Brain microvascular endothelial cell (primary cell): Measurements from ENCODE around the gene FRMD3.

ENCODE experiments used
- DNase-seq: peaks from one replicate; pipeline ENCODE4 v3.0.0-alpha.2; 2020
- H3K27ac ChIP-seq: fragments of 250-450 bp; sonication (Bioruptor Pico); 2 replicates; pipeline ENCODE4 v1.5.1; 2020; ENCODE audit warnings: mild to moderate bottlenecking, moderate library complexity
- H3K27me3 ChIP-seq: fragments of 250-450 bp; sonication (Bioruptor Pico); replicated peaks from 2 replicates; pipeline ENCODE4 v1.5.1; 2020; ENCODE audit warnings: mild to moderate bottlenecking
- H3K36me3 ChIP-seq: fragments of 250-450 bp; sonication (Bioruptor Pico); replicated peaks from 2 replicates; pipeline ENCODE4 v1.5.1; 2020; ENCODE audit warnings: mild to moderate bottlenecking
- H3K4me3 ChIP-seq: 2 replicates; pipeline ENCODE4 v1.5.1; 2011; ENCODE audit warnings: low read depth, mild to moderate bottlenecking, control low read depth, low read length, moderate library complexity
- CTCF ChIP-seq: IDR thresholded peaks from 2 replicates; pipeline ENCODE4 v1.5.1; 2011; ENCODE audit warnings: low read depth, mild to moderate bottlenecking, moderate library complexity, low read length, control low read depth, inconsistent platforms; ENCODE audit errors: missing control alignments
- in situ Hi-C: cut with HindIII; loops from 2 replicates; pipeline ENCODE4 v1.10.0; 2017; ENCODE audit warnings: low sequenced_read_pairs, low pct_ligation_motif_present

Gene FRMD3

GRCh38 chr9:83420486-83420885 is 117.7 kb downstream of the FRMD3 start:
- no peak overlapping the region for H3K27ac ChIP-seq
- no peak for TF ChIP-seq CTCF
- no peak for DNase-seq
- no peaks in the 10 kb centered on the region for H3K36me3 ChIP-seq
- in situ Hi-C loops: no loop called here
- H3K27me3 ChIP-seq: no peaks in the 10 kb centered on the region
- H3K4me3 ChIP-seq: no peak overlapping the region

GRCh38 chr9:83419961-83420360 is 118.2 kb downstream of the FRMD3 start:
- H3K4me3 ChIP-seq: no peak overlapping the region
- no peaks in the 10 kb centered on the region for H3K36me3 ChIP-seq
- TF ChIP-seq CTCF: no peak
- H3K27ac ChIP-seq: no peak overlapping the region
- no peaks in the 10 kb centered on the region for H3K27me3 ChIP-seq
- in situ Hi-C loops: no loop called here
- no peak for DNase-seq

- Histone ChIP-seq H3K27ac (no peak overlapping the region), H3K36me3 (no peaks in the 10 kb centered on the region), H3K27me3 (no peaks in the 10 kb centered on the region), H3K4me3 (no peak overlapping the region)
- DNase-seq: no peak
- no peak for TF ChIP-seq CTCF
- in situ Hi-C loops: no loop called here
Observed at GRCh38 chr9:83418283-83418682, 119.9 kb downstream of the FRMD3 start.

GRCh38 chr9:83413367-83413766 is 124.8 kb downstream of the FRMD3 start:
- in situ Hi-C loops: no loop called here
- H3K36me3 ChIP-seq: no peaks in the 10 kb centered on the region
- no peak overlapping the region for H3K27ac ChIP-seq
- no peak overlapping the region for H3K4me3 ChIP-seq
- no peak for TF ChIP-seq CTCF
- H3K27me3 ChIP-seq: no peaks in the 10 kb centered on the region
- no peak for DNase-seq

GRCh38 chr9:83410701-83411100 is 127.5 kb downstream of the FRMD3 start:
- in situ Hi-C loops: no loop called here
- H3K4me3 ChIP-seq: no peak overlapping the region
- no peak overlapping the region for H3K27ac ChIP-seq
- H3K36me3 ChIP-seq: no peaks in the 10 kb centered on the region
- no peak for TF ChIP-seq CTCF
- no peak for DNase-seq
- no peaks in the 10 kb centered on the region for H3K27me3 ChIP-seq

GRCh38 chr9:83406921-83407320 is 131.3 kb downstream of the FRMD3 start:
- H3K27me3 ChIP-seq: no peaks in the 10 kb centered on the region
- H3K27ac ChIP-seq: no peak overlapping the region
- in situ Hi-C loops: no loop called here
- DNase-seq: no peak
- no peaks in the 10 kb centered on the region for H3K36me3 ChIP-seq
- H3K4me3 ChIP-seq: no peak overlapping the region
- no peak for TF ChIP-seq CTCF
